Caki2 (cell line): Measurements from ENCODE around the gene ITSN1. TPM values are rescaled to one million over a fixed set of nuclear protein-coding genes. Genes with fewer than 3 reads are reported as not detected.

Source experiments
- DNase-seq: peaks from one replicate; pipeline ENCODE4 v3.0.0-alpha.2; 2015; ENCODE audit warnings: low read depth
- in situ Hi-C: cut with HindIII; loops from 2 replicates; pipeline ENCODE4 v1.10.0; 2016; ENCODE audit warnings: low sequenced_read_pairs, low pct_unique_long_range_greater_than_20kb, mixed read lengths
- total RNA-seq: library from RNA; depleted of rRNA; stranded (reverse); fragments of >200 nt; shearing (Covaris generic); gene quantifications from 2 replicates; pipeline ENCODE4 v1.2.3, GENCODE V29; 2014; ENCODE audit warnings: low replicate concordance

Gene ITSN1
- total RNA-seq, 1 experiment from 2014 or later: 36.1 TPM

- in situ Hi-C loops: no loop called here
- no peak for DNase-seq
Observed at GRCh38 chr21:33647587-33647986, 5.3 kb downstream of the ITSN1 start.

GRCh38 chr21:33648555-33648954 is 6.3 kb downstream of the ITSN1 start:
- DNase-seq: no peak
- in situ Hi-C loops: no loop called here

GRCh38 chr21:33650230-33650629 is 7.9 kb downstream of the ITSN1 start:
- no peak for DNase-seq
- in situ Hi-C loops: no loop called here

- DNase-seq: no peak
- in situ Hi-C loops: no loop called here
Observed at GRCh38 chr21:33650929-33651509, 8.7 kb downstream of the ITSN1 start.

- DNase-seq: no peak
- in situ Hi-C loops: no loop called here
Observed at GRCh38 chr21:33651965-33652680, 9.8 kb downstream of the ITSN1 start.

GRCh38 chr21:33654412-33654811 is 12.1 kb downstream of the ITSN1 start:
- DNase-seq: no peak
- in situ Hi-C loops: no loop called here

GRCh38 chr21:33655588-33656221 is 13.4 kb downstream of the ITSN1 start:
- DNase-seq: peak; percentile 97
- in situ Hi-C loops: no loop called here

GRCh38 chr21:33657124-33657820 is 15.0 kb downstream of the ITSN1 start:
- in situ Hi-C loops: no loop called here
- DNase-seq: no peak

- DNase-seq: no peak
- in situ Hi-C loops: no loop called here
Observed at GRCh38 chr21:33658919-33659567, 16.7 kb downstream of the ITSN1 start.

GRCh38 chr21:33659568-33659949 is 17.3 kb downstream of the ITSN1 start:
- peak; percentile 52 for DNase-seq
- in situ Hi-C loops: no loop called here

GRCh38 chr21:33660406-33660805 is 18.1 kb downstream of the ITSN1 start:
- no peak for DNase-seq
- in situ Hi-C loops: no loop called here

GRCh38 chr21:33661146-33661545 is 18.8 kb downstream of the ITSN1 start:
- in situ Hi-C loops: no loop called here
- DNase-seq: no peak

- no peak for DNase-seq
Observed at GRCh38 chr21:33662046-33662445, 19.7 kb downstream of the ITSN1 start.

GRCh38 chr21:33663241-33663640 is 20.9 kb downstream of the ITSN1 start:
- in situ Hi-C loops: no loop called here
- DNase-seq: no peak

More at GRCh38 chr21:33662046-33662445, 19.7 kb downstream of the ITSN1 start:
- in situ Hi-C loops: no loop called here

GRCh38 chr21:33664135-33664534 is 21.8 kb downstream of the ITSN1 start:
- in situ Hi-C loops: no loop called here
- DNase-seq: no peak

GRCh38 chr21:33666153-33666552 is 23.9 kb downstream of the ITSN1 start:
- no peak for DNase-seq
- in situ Hi-C loops: no loop called here

- DNase-seq: no peak
- in situ Hi-C loops: no loop called here
Observed at GRCh38 chr21:33667636-33668035, 25.3 kb downstream of the ITSN1 start.

GRCh38 chr21:33668180-33668579 is 25.9 kb downstream of the ITSN1 start:
- in situ Hi-C loops: no loop called here
- no peak for DNase-seq

- no peak for DNase-seq
- in situ Hi-C loops: no loop called here
Observed at GRCh38 chr21:33668620-33669019, 26.3 kb downstream of the ITSN1 start.
